ENCODE results near the gene NME8. TPM values are rescaled to one million over a fixed set of nuclear protein-coding genes. Genes with fewer than 3 reads are reported as not detected.

NME8 gene
- total RNA-seq, 1 donor from 2014 or later = not detected

GRCh38 chr7:37942934-37943610, 94.7 kb downstream of the NME8 start:
- H3K27ac ChIP-seq (ENCODE audit: low read depth, low read length) = no peak overlapping the region
- H3K4me2 ChIP-seq (ENCODE audit: low read length) = peak overlapping the region; percentile 41
- Mint-ChIP-seq H3K36me3 (ENCODE audit: low read depth, unreplicated experiment) (no peaks in the 10 kb centered on the region), H3K4me1 (ENCODE audit: low read depth, unreplicated experiment) (peaks cover 11% of the 10 kb centered on the region), H3K27me3 (ENCODE audit: low read depth, unreplicated experiment) (no peaks in the 10 kb centered on the region), H3K27ac (ENCODE audit: unreplicated experiment) (peak overlapping the region; percentile 51), H3K4me3 (ENCODE audit: unreplicated experiment) (no peak overlapping the region), H3K9me3 (ENCODE audit: unreplicated experiment) (no peaks in the 10 kb centered on the region)
- no peak overlapping the region for H3K4me3 ChIP-seq (ENCODE audit: insufficient read depth, low read depth, low read length)
- no peak overlapping the region for H3K9ac ChIP-seq (ENCODE audit: low read length)
- no peaks in the 10 kb centered on the region for H3K27me3 ChIP-seq (ENCODE audit: insufficient read depth, low read length)
- H4K20me1 ChIP-seq (ENCODE audit: insufficient read depth, low read length) = no peaks in the 10 kb centered on the region
- FAIRE-seq (no peak), DNase-seq (ENCODE audit: low read depth) (peak; percentile 62)
- TF ChIP-seq, protein P1, sequence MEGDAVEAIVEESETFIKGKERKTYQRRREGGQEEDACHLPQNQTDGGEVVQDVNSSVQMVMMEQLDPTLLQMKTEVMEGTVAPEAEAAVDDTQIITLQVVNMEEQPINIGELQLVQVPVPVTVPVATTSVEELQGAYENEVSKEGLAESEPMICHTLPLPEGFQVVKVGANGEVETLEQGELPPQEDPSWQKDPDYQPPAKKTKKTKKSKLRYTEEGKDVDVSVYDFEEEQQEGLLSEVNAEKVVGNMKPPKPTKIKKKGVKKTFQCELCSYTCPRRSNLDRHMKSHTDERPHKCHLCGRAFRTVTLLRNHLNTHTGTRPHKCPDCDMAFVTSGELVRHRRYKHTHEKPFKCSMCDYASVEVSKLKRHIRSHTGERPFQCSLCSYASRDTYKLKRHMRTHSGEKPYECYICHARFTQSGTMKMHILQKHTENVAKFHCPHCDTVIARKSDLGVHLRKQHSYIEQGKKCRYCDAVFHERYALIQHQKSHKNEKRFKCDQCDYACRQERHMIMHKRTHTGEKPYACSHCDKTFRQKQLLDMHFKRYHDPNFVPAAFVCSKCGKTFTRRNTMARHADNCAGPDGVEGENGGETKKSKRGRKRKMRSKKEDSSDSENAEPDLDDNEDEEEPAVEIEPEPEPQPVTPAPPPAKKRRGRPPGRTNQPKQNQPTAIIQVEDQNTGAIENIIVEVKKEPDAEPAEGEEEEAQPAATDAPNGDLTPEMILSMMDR (IDR thresholded peaks at IDR 0.05; ENCODE audit: insufficient read depth, low read depth, low read length) = no peak
- TF ChIP-seq EZH2 (IDR thresholded peaks at IDR 0.05; ENCODE audit: insufficient read depth, low read length) = no peak
- no peaks in the 10 kb centered on the region for H3K36me3 ChIP-seq (ENCODE audit: insufficient read depth, low read length)
- H3K4me1 ChIP-seq (ENCODE audit: insufficient read depth, low read length) = no peaks in the 10 kb centered on the region
- peaks cover 12% of the 10 kb centered on the region for H3K79me2 ChIP-seq (ENCODE audit: insufficient read depth, low read length)
- H3K9me3 ChIP-seq (ENCODE audit: insufficient read depth, low read depth, low read length) = no peaks in the 10 kb centered on the region
- peak overlapping the region; percentile 70 for H2AFZ ChIP-seq (ENCODE audit: low read depth, low read length)

DNA sequence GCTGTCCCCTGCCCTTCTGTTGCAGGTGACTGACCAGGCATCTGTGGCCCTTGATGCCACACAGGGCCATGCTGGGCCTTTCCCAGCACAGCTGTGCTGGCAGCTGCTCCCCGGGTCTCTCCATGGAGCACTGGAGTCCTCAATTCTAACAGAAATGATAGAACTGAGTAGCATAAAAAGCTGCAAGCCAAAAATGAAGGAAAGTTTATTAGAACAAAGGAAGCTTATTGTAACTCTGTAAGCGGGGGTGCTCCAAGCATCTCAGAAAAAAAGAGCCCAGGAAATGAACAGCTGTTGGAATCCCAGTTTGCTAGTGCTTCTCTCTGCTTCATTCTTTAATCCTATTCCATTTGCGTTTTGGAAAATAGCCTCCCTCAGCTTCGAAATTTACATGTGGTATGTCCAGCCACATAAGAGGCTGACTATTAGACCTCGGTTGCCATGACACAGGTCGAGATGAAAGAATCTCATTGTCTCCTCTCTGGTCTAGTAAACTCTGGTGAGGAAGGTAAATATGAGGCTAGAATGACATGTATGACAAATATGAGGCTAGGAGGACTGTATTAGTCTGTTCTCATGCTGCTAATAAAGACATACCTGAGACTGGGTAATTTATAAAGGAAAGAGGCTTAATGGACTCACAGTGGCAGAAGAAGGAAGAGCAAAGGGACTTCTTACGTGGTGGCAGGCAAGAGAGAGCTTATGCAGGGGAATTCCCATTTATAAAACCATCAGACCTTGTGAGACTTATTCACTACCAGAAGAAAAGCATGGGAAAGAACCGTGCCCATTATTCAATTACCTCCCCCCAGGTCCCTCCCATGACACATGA, 95.7 kb downstream of the NME8 start:
- Histone ChIP-seq H3K79me2 (ENCODE audit: insufficient read depth, low read length) (peaks cover 12% of the 10 kb centered on the region), H4K20me1 (ENCODE audit: insufficient read depth, low read length) (no peaks in the 10 kb centered on the region), H2AFZ (ENCODE audit: low read depth, low read length) (no peak overlapping the region), H3K4me1 (ENCODE audit: insufficient read depth, low read length) (no peaks in the 10 kb centered on the region), H3K36me3 (ENCODE audit: insufficient read depth, low read length) (no peaks in the 10 kb centered on the region), H3K4me3 (ENCODE audit: insufficient read depth, low read depth, low read length) (no peak overlapping the region), H3K9me3 (ENCODE audit: insufficient read depth, low read depth, low read length) (no peaks in the 10 kb centered on the region), H3K27me3 (ENCODE audit: insufficient read depth, low read length) (no peaks in the 10 kb centered on the region), H3K4me2 (ENCODE audit: low read length) (no peak overlapping the region), H3K9ac (ENCODE audit: low read length) (no peak overlapping the region), H3K27ac (ENCODE audit: low read depth, low read length) (no peak overlapping the region)
- FAIRE-seq (no peak), DNase-seq (ENCODE audit: low read depth) (peak; percentile 21)
- Mint-ChIP-seq H3K4me1 (ENCODE audit: low read depth, unreplicated experiment) (peaks cover 11% of the 10 kb centered on the region), H3K9me3 (ENCODE audit: unreplicated experiment) (no peaks in the 10 kb centered on the region), H3K36me3 (ENCODE audit: low read depth, unreplicated experiment) (no peaks in the 10 kb centered on the region), H3K27me3 (ENCODE audit: low read depth, unreplicated experiment) (no peaks in the 10 kb centered on the region), H3K4me3 (ENCODE audit: unreplicated experiment) (no peak overlapping the region), H3K27ac (ENCODE audit: unreplicated experiment) (no peak overlapping the region)
- TF ChIP-seq EZH2 (IDR thresholded peaks at IDR 0.05; ENCODE audit: insufficient read depth, low read length) = no peak
- TF ChIP-seq, protein P1 (IDR thresholded peaks at IDR 0.05; ENCODE audit: insufficient read depth, low read depth, low read length) = no peak

- H3K9me3 ChIP-seq (ENCODE audit: insufficient read depth, low read depth, low read length) = no peaks in the 10 kb centered on the region
- no peaks in the 10 kb centered on the region for H3K36me3 ChIP-seq (ENCODE audit: insufficient read depth, low read length)
- Mint-ChIP-seq H3K9me3 (ENCODE audit: unreplicated experiment) (no peaks in the 10 kb centered on the region), H3K4me3 (ENCODE audit: unreplicated experiment) (no peak overlapping the region), H3K4me1 (ENCODE audit: low read depth, unreplicated experiment) (peaks cover 11% of the 10 kb centered on the region), H3K27me3 (ENCODE audit: low read depth, unreplicated experiment) (no peaks in the 10 kb centered on the region), H3K36me3 (ENCODE audit: low read depth, unreplicated experiment) (no peaks in the 10 kb centered on the region), H3K27ac (ENCODE audit: unreplicated experiment) (no peak overlapping the region)
- peak overlapping the region; percentile 11 for H3K27ac ChIP-seq (ENCODE audit: low read depth, low read length)
- TF ChIP-seq, protein P1 (IDR thresholded peaks at IDR 0.05; ENCODE audit: insufficient read depth, low read depth, low read length) = no peak
- no peak for TF ChIP-seq EZH2 (IDR thresholded peaks at IDR 0.05; ENCODE audit: insufficient read depth, low read length)
- no peaks in the 10 kb centered on the region for H3K27me3 ChIP-seq (ENCODE audit: insufficient read depth, low read length)
- peaks cover 12% of the 10 kb centered on the region for H3K79me2 ChIP-seq (ENCODE audit: insufficient read depth, low read length)
- no peaks in the 10 kb centered on the region for H4K20me1 ChIP-seq (ENCODE audit: insufficient read depth, low read length)
- FAIRE-seq (no peak), DNase-seq (ENCODE audit: low read depth) (no peak)
- no peak overlapping the region for H3K4me3 ChIP-seq (ENCODE audit: insufficient read depth, low read depth, low read length)
- no peak overlapping the region for H3K9ac ChIP-seq (ENCODE audit: low read length)
- H3K4me1 ChIP-seq (ENCODE audit: insufficient read depth, low read length) = no peaks in the 10 kb centered on the region
- no peak overlapping the region for H3K4me2 ChIP-seq (ENCODE audit: low read length)
- H2AFZ ChIP-seq (ENCODE audit: low read depth, low read length) = no peak overlapping the region
Observed at GRCh38 chr7:37944737-37945054, 96.3 kb downstream of the NME8 start.
